H9 (cell line): ENCODE measurements around the gene GAPT. TPM values are rescaled to one million over a fixed set of nuclear protein-coding genes. Genes with fewer than 3 reads are reported as not detected.

Source experiments
- DNase-seq: peaks from one replicate; pipeline ENCODE4 v3.0.0-alpha.2; 2017
- H2AFZ ChIP-seq: one replicate; pipeline ENCODE4 v1.6.1; 2013; ENCODE audit warnings: mild to moderate bottlenecking, low read length, control low read depth, moderate library complexity
- H2AK5ac ChIP-seq: 2 replicates; pipeline ENCODE4 v1.6.1; 2013; ENCODE audit warnings: low read length, control low read depth, mixed read lengths; ENCODE audit not compliant: insufficient read length
- H2BK120ac ChIP-seq: one replicate; pipeline ENCODE4 v1.6.1; 2013; ENCODE audit warnings: low read depth, mild to moderate bottlenecking, low read length, control low read depth, inconsistent platforms; ENCODE audit not compliant: poor library complexity, severe bottlenecking
- H2BK12ac ChIP-seq: 2 replicates; pipeline ENCODE4 v1.6.1; 2013; ENCODE audit warnings: low read length, control low read depth, mixed read lengths, low read depth; ENCODE audit not compliant: insufficient read length
- H2BK15ac ChIP-seq: 2 replicates; pipeline ENCODE4 v1.6.1; 2013; ENCODE audit warnings: low read depth, low read length, control low read depth
- H2BK20ac ChIP-seq: one replicate; pipeline ENCODE4 v1.6.1; 2013; ENCODE audit warnings: low read depth, mild to moderate bottlenecking, low read length, control low read depth, inconsistent platforms; ENCODE audit not compliant: poor library complexity, severe bottlenecking
- H2BK5ac ChIP-seq: 2 replicates; pipeline ENCODE4 v1.6.1; 2013; ENCODE audit warnings: low read length, control low read depth, mixed read lengths; ENCODE audit not compliant: insufficient read length
- H3K14ac ChIP-seq: 2 replicates; pipeline ENCODE4 v1.6.1; 2013; ENCODE audit warnings: low read length, control low read depth; ENCODE audit not compliant: insufficient read depth
- H3K18ac ChIP-seq: 2 replicates; pipeline ENCODE4 v1.6.1; 2013; ENCODE audit warnings: low read depth, mild to moderate bottlenecking, mixed read lengths, low read length, control low read depth; ENCODE audit not compliant: insufficient read length
- H3K23ac ChIP-seq: 2 replicates; pipeline ENCODE4 v1.6.1; 2013; ENCODE audit warnings: low read length, control low read depth, mixed read lengths, low read depth; ENCODE audit not compliant: insufficient read length
- H3K23me2 ChIP-seq: 2 replicates; pipeline ENCODE4 v1.6.1; 2013; ENCODE audit warnings: low read depth, mild to moderate bottlenecking, mixed read lengths, low read length, control low read depth; ENCODE audit not compliant: insufficient read length, poor library complexity, severe bottlenecking
- H3K27ac ChIP-seq: 2 replicates; pipeline ENCODE4 v1.5.1; 2013; ENCODE audit warnings: low read length, control low read depth, mixed read lengths, low read depth; ENCODE audit not compliant: insufficient read length
- H3K27me3 ChIP-seq: 2 replicates; pipeline ENCODE4 v1.6.1; 2013; ENCODE audit warnings: low read length, control low read depth, inconsistent platforms; ENCODE audit not compliant: insufficient read depth
- H3K4ac ChIP-seq: 2 replicates; pipeline ENCODE4 v1.6.1; 2013; ENCODE audit warnings: low read depth, mild to moderate bottlenecking, control low read depth, inconsistent platforms, low read length, moderate library complexity
- H3K4me1 ChIP-seq: 2 replicates; pipeline ENCODE4 v1.6.1; 2013; ENCODE audit warnings: low read length, control low read depth, inconsistent platforms; ENCODE audit not compliant: insufficient read depth
- H3K4me2 ChIP-seq: 2 replicates; pipeline ENCODE4 v1.6.1; 2013; ENCODE audit warnings: low read length, control low read depth, mixed read lengths; ENCODE audit not compliant: insufficient read length, insufficient read depth
- H3K56ac ChIP-seq: 2 replicates; pipeline ENCODE4 v1.6.1; 2013; ENCODE audit warnings: low read depth, mild to moderate bottlenecking, mixed read lengths, low read length, control low read depth; ENCODE audit not compliant: insufficient read length
- H3K79me1 ChIP-seq: 2 replicates; pipeline ENCODE4 v1.6.1; 2013; ENCODE audit warnings: low read depth, mild to moderate bottlenecking, moderate library complexity, low read length, control low read depth, inconsistent platforms; ENCODE audit not compliant: insufficient read depth, poor library complexity, severe bottlenecking
- H3K79me2 ChIP-seq: 2 replicates; pipeline ENCODE4 v1.6.1; 2013; ENCODE audit warnings: low read length, control low read depth, inconsistent platforms; ENCODE audit not compliant: insufficient read depth
- H3K9ac ChIP-seq: 2 replicates; pipeline ENCODE4 v1.6.1; 2013; ENCODE audit warnings: low read length, control low read depth, mixed read lengths; ENCODE audit not compliant: insufficient read length; ENCODE audit errors: extremely low read depth
- H3K9me3 ChIP-seq: one replicate; pipeline ENCODE4 v1.6.1; 2013; ENCODE audit warnings: low read depth, low read length, inconsistent platforms; ENCODE audit not compliant: control insufficient read depth
- H3T11ph ChIP-seq: one replicate; pipeline ENCODE4 v1.6.1; 2013; ENCODE audit warnings: mild to moderate bottlenecking, low read length, control low read depth, inconsistent platforms
- H4K20me1 ChIP-seq: one replicate; pipeline ENCODE4 v1.6.1; 2013; ENCODE audit not compliant: control insufficient read depth, insufficient read length, insufficient read depth
- H4K5ac ChIP-seq: 2 replicates; pipeline ENCODE4 v1.6.1; 2013; ENCODE audit warnings: low read depth, mild to moderate bottlenecking, mixed read lengths, low read length, control low read depth; ENCODE audit not compliant: insufficient read length
- H4K8ac ChIP-seq: replicated peaks from 2 replicates; pipeline ENCODE4 v1.6.1; 2013; ENCODE audit warnings: low read length, control low read depth, mixed read lengths, low read depth; ENCODE audit not compliant: insufficient read length
- H4K91ac ChIP-seq: 2 replicates; pipeline ENCODE4 v1.6.1; 2013; ENCODE audit warnings: low read depth, mild to moderate bottlenecking, moderate library complexity, mixed read lengths, low read length, control low read depth; ENCODE audit not compliant: insufficient read length
- H3K27ac Mint-ChIP-seq, 3 experiments: 2 replicates in 2 of 3; 3 replicates in 1 of 3; pipeline ENCODE4 v1.8.0; 2020 to 2021; ENCODE audit warnings: mixed read lengths in 3 of 3, mild to moderate bottlenecking in 1 of 3, moderate library complexity in 1 of 3
- H3K27me3 Mint-ChIP-seq: 2 replicates; pipeline ENCODE4 v1.8.0; 2021; ENCODE audit warnings: low read depth, mild to moderate bottlenecking, moderate library complexity, mixed read lengths
- H3K36me3 Mint-ChIP-seq, 3 experiments: 2 replicates in 2 of 3; 3 replicates in 1 of 3; pipeline ENCODE4 v1.8.0; 2020 to 2021; ENCODE audit warnings: low read depth in 3 of 3, mixed read lengths in 3 of 3; ENCODE audit not compliant: insufficient read depth in 1 of 3
- H3K4me1 Mint-ChIP-seq, 2 experiments: 2 replicates each; pipeline ENCODE4 v1.8.0; 2020; ENCODE audit warnings: mixed read lengths in 2 of 2
- H3K4me3 Mint-ChIP-seq, 2 experiments: 2 replicates in 1 of 2; 3 replicates in 1 of 2; pipeline ENCODE4 v1.8.0; 2020 to 2021; ENCODE audit warnings: mild to moderate bottlenecking in 2 of 2, mixed read lengths in 2 of 2, moderate library complexity in 1 of 2
- H3K9me3 Mint-ChIP-seq, 2 experiments: 2 replicates in 1 of 2; 3 replicates in 1 of 2; pipeline ENCODE4 v1.8.0; 2020; ENCODE audit warnings: mild to moderate bottlenecking in 2 of 2, mixed read lengths in 2 of 2, moderate library complexity in 1 of 2
- CTCF ChIP-seq: fragments of 200-600 bp; sonication (generic); conservative IDR thresholded peaks from 3 replicates; pipeline ENCODE4 v1.8.0; 2021; ENCODE audit warnings: antibody characterized with exemption, mild to moderate bottlenecking
- WGBS: extraction: QIAGEN DNeasy Blood & Tissue Kit; methylation state at CpG from one replicate; pipeline ENCODE4 v1.1.7; 2013; ENCODE audit warnings: missing lambda C conversion rate, low lambda C conversion rate, mixed read lengths; ENCODE audit not compliant: insufficient read length; ENCODE audit errors: extremely low coverage; 5-methylcytosine and 5-hydroxymethylcytosine counted together
- total RNA-seq: library from RNA; stranded (reverse); gene quantifications from 2 replicates; pipeline ENCODE4 v1.2.1, GENCODE V29; 2021

Gene GAPT
- total RNA-seq, 1 experiment from 2014 or later: not detected

- Histone ChIP-seq H3T11ph (no peak overlapping the region), H3K4me2 (no peak overlapping the region), H3K23ac (no peak overlapping the region), H3K27me3 (no peaks in the 10 kb centered on the region), H3K4me1 (no peaks in the 10 kb centered on the region), H2BK120ac (no peak overlapping the region), H4K91ac (no peak overlapping the region), H4K20me1 (no peaks in the 10 kb centered on the region), H3K79me1 (no peaks in the 10 kb centered on the region), H3K9ac (no peak overlapping the region), H3K56ac (no peak overlapping the region), H3K9me3 (no peaks in the 10 kb centered on the region), H2AK5ac (no peak overlapping the region), H4K5ac (no peak overlapping the region), H3K23me2 (no peaks in the 10 kb centered on the region), H3K4ac (no peak overlapping the region), H2BK12ac (no peak overlapping the region), H3K18ac (no peak overlapping the region), H3K14ac (no peak overlapping the region), H2AFZ (no peak overlapping the region), H2BK15ac (no peak overlapping the region), H3K27ac (no peak overlapping the region), H3K79me2 (no peaks in the 10 kb centered on the region), H2BK20ac (no peak overlapping the region), H4K8ac (no peak overlapping the region), H2BK5ac (no peak overlapping the region)
- Mint-ChIP-seq H3K4me1 (no peaks in the 10 kb centered on the region), H3K27me3 (no peaks in the 10 kb centered on the region), H3K36me3 (no peaks in the 10 kb centered on the region), H3K27ac (no peak overlapping the region), H3K9me3 (no peaks in the 10 kb centered on the region), H3K4me3 (no peak overlapping the region)
- no CpG with 5 or more reads among the region's 1 CpG for WGBS
- no peak for DNase-seq
- no peak for TF ChIP-seq CTCF
Observed at GRCh38 chr5:58482536-58482935, 8.7 kb upstream of the GAPT start.
